BJ (cell line): ENCODE data around the gene TIMELESS. TPM values are rescaled to one million over a fixed set of nuclear protein-coding genes. Genes with fewer than 3 reads are reported as not detected.

ENCODE experiments used
- CTCF ChIA-PET: fragments of 350-600 bp; formaldehyde crosslinking; extraction: SDS; loops from one replicate; lab custom pipeline; 2021; ENCODE audit warnings: antibody characterized with exemption, inconsistent platforms; lab: Yijun Ruan, JAX
- POLR2A ChIA-PET: fragments of 300-600 bp; sonication (Branson Sonifier 250); formaldehyde crosslinking; extraction: SDS; loops from one replicate; lab custom pipeline; 2021; ENCODE audit warnings: antibody characterized with exemption; lab: Charles Lee
- DNase-seq: peaks from one replicate; pipeline ENCODE4 v3.0.0-alpha.2; 2011; ENCODE audit warnings: low read depth
- H3K27me3 ChIP-seq: 2 replicates; pipeline ENCODE4 v1.6.0; 2011; ENCODE audit warnings: low read length; ENCODE audit not compliant: control insufficient read depth, insufficient read depth
- H3K36me3 ChIP-seq: 2 replicates; pipeline ENCODE4 v1.5.1; 2011; ENCODE audit warnings: low read length; ENCODE audit not compliant: control insufficient read depth, insufficient read depth
- H3K4me3 ChIP-seq: 2 replicates; pipeline ENCODE4 v1.5.1; 2011; ENCODE audit warnings: low read depth, mild to moderate bottlenecking, control low read depth, low read length
- polyA plus RNA-seq: library from polyadenylated mRNA; depleted of rRNA; stranded (reverse); fragments of >200 nt; gene quantifications from 2 replicates; pipeline ENCODE4 v1.2.3, GENCODE V29; 2011
- TF ChIP-seq, protein P1 (sequence below): IDR thresholded peaks from 2 replicates; pipeline ENCODE4 v1.5.1; 2011; ENCODE audit warnings: low read depth, mild to moderate bottlenecking, control low read depth, inconsistent platforms, low read length, moderate library complexity; ENCODE audit not compliant: insufficient read depth

The TIMELESS gene
- polyA plus RNA-seq, 1 experiment: 2.3 TPM

DNA sequence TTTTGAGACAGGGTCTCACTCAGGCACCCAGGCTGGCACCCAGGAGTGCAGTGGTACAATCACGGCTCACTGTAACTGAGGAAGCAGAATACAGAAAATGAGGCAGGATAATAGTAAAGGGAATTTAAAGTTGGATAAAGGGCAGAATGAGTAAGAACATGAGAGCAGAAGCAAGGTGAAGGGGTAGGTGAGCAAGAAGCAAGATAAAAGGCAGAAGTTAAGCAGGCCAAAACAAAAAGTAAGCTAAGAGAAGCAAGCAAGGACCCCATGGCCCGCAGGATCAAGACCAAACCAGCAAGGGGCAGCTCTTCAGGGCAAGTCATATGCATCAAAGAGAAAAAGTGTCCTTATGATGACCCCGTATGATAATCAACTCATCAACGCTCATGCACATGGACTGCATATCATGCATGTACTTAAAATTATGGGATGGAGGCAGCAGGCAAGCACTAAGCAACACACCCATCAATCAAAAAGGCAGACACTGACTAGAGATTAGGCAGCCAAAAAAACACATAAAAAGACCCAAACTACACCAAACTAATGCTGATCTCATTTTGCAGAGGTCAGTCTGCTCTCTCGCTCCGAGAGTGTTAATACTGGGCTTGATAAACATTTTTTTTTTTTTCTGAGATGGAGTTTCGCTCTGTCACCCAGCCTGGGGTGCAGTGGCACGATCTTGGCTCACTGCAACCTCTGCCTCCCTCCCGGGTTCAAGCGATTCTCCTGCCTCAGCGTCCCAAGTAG lies 11.6 kb downstream of the TIMELESS start:
- ChIA-PET POLR2A (no interaction called here), CTCF (interaction anchor here (0.6 to 0.7 kb wide), 2 partner anchors 14 to 248 kb away, joined by 3 read pairs; partner anchors contain the start of gene SMARCC2)
- no peak for DNase-seq
- Histone ChIP-seq H3K27me3 (no peaks in the 10 kb centered on the region), H3K4me3 (no peak overlapping the region), H3K36me3 (no peaks in the 10 kb centered on the region; the same call in 1 of the 2 replicates)
- TF ChIP-seq, protein P1, sequence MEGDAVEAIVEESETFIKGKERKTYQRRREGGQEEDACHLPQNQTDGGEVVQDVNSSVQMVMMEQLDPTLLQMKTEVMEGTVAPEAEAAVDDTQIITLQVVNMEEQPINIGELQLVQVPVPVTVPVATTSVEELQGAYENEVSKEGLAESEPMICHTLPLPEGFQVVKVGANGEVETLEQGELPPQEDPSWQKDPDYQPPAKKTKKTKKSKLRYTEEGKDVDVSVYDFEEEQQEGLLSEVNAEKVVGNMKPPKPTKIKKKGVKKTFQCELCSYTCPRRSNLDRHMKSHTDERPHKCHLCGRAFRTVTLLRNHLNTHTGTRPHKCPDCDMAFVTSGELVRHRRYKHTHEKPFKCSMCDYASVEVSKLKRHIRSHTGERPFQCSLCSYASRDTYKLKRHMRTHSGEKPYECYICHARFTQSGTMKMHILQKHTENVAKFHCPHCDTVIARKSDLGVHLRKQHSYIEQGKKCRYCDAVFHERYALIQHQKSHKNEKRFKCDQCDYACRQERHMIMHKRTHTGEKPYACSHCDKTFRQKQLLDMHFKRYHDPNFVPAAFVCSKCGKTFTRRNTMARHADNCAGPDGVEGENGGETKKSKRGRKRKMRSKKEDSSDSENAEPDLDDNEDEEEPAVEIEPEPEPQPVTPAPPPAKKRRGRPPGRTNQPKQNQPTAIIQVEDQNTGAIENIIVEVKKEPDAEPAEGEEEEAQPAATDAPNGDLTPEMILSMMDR: no peak

DNA sequence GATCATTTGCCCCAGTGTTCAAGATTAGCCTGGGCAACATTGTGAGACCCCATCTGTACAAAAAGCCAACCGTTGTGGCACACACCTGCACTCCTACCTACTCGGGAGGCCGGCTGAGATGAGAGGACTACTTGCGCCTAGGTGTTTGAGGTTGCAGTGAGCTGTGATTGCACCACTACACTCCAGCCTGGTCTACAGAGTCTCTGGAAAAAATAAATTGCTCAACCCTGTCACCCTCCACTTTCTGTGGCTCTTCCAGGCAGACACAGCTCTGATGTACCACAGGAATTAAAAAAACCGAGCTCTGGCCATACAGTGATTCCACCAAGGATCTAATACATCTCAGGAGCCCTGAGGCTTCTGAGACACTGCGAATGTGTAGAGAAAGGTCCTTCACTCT lies 14.4 kb downstream of the TIMELESS start:
- DNase-seq: no peak
- TF ChIP-seq, protein P1: no peak
- Histone ChIP-seq H3K27me3 (no peaks in the 10 kb centered on the region), H3K4me3 (no peak overlapping the region), H3K36me3 (peaks cover 2% of the 10 kb centered on the region; the same call in 1 of the 2 replicates)
- ChIA-PET POLR2A (no interaction called here), CTCF (interaction anchor here (0.5 to 0.8 kb wide), 2 partner anchors 29 to 138 kb away, joined by 4 read pairs; no protein-coding TSS in a partner anchor)

DNA sequence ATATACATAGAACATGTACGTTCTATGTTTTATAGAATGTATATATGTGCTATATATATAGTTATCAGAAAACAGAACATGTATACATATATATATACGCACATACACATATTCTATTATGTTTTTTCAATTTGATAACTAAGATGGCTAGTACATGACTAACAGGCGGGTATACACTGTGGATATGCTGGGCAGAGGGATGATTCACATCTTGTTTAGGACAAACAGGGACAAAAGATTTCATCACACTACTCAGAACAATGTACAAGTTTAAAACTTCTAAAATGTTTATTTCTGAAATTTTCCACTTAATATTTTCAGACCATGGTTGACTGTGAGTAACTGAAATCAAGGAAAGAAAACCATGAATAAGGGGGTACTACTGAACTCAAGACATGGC lies 17.4 kb downstream of the TIMELESS start:
- DNase-seq: no peak
- POLR2A ChIA-PET: no interaction called here
- Histone ChIP-seq H3K27me3 (no peaks in the 10 kb centered on the region), H3K36me3 (peaks cover 3% of the 10 kb centered on the region; the same call in 1 of the 2 replicates), H3K4me3 (no peak overlapping the region)
- CTCF ChIA-PET: no interaction called here
- TF ChIP-seq, protein P1: no peak

GRCh38 chr12:56431288-56431687 lies 17.9 kb downstream of the TIMELESS start:
- Histone ChIP-seq H3K4me3 (no peak overlapping the region), H3K36me3 (peaks cover 3% of the 10 kb centered on the region; the same call in 1 of the 2 replicates), H3K27me3 (no peaks in the 10 kb centered on the region)
- ChIA-PET POLR2A (no interaction called here), CTCF (no interaction called here)
- TF ChIP-seq, protein P1: no peak
- DNase-seq: no peak

DNA sequence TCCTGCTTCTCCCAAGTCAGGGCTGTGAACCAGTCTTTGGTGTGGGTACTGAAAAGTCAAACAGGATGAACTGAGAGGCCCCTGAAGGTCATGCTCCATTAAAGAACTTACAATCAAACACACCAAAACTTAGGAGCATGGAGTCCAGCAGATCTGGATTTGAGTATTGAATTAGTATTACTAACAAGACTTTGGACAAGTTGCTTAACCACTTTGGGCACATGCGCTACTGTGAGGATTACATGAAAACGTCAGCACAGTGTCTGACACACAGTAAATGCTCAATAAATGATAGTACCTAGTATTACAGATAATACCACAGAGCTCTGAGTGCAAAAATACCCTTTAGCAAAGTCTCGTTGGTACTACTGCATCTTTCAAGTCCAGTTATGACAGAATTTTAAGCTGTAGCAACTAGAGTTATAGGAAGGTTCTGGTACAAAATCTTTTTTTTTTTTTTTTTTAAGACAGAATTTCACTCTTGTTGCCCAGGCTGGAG lies 23.2 kb downstream of the TIMELESS start:
- POLR2A ChIA-PET: no interaction called here
- CTCF ChIA-PET: interaction anchor here (0.9 to 1.0 kb wide), 2 partner anchors 23 to 93 kb away, joined by 4 read pairs; partner anchors contain the start of genes PAN2 and TIMELESS
- no peaks in the 10 kb centered on the region for H3K27me3 ChIP-seq
- no peak overlapping the region for H3K4me3 ChIP-seq
- TF ChIP-seq, protein P1: no peak
- H3K36me3 ChIP-seq: peaks cover 2% of the 10 kb centered on the region; the same call in 1 of the 2 replicates
- no peak for DNase-seq
